PC-3 (cell line): ENCODE measurements around the gene FAM151A.

Experiments
- CTCF ChIP-seq: fragments of 300-600 bp; sonication (generic); conservative IDR thresholded peaks from 2 replicates; pipeline ENCODE4 v1.5.1; 2017; ENCODE audit warnings: antibody characterized with exemption, low read depth, mild to moderate bottlenecking, low read length
- EZH2 ChIP-seq: fragments of 300-600 bp; sonication (generic); IDR thresholded peaks from one replicate; pipeline ENCODE4 v1.6.1; 2017; ENCODE audit warnings: antibody characterized with exemption, mild to moderate bottlenecking, low read length; ENCODE audit not compliant: unreplicated experiment
- EZH2phosphoT487 ChIP-seq: fragments of 300-600 bp; sonication (generic); IDR thresholded peaks from 2 replicates; pipeline ENCODE4 v1.6.1; 2018; ENCODE audit warnings: mild to moderate bottlenecking, antibody characterized with exemption, low read length, borderline replicate concordance

GRCh38 chr1:54601730-54602129 is 21.6 kb downstream of the FAM151A start:
- TF ChIP-seq CTCF (no peak), EZH2phosphoT487 (no peak), EZH2 (no peak)
